Uterus (tissue), 2 donors: ENCODE results near the gene RAD23B.

Experiments
- POLR2A ChIP-seq, 2 donors: fragments of 450-650 bp; IDR thresholded peaks; one replicate each; pipeline ENCODE4 v1.6.1; 2016; ENCODE audit warnings: antibody characterized with exemption in 2 of 2, mild to moderate bottlenecking in 1 of 2, moderate library complexity in 1 of 2
- TF ChIP-seq, protein P1 (sequence below), 4 experiments: fragments of 200-600 bp in 2 of 4; fragments of 450-650 bp in 2 of 4; sonication (generic) in 2 of 4; IDR thresholded peaks; one replicate each; pipeline ENCODE4 v1.5.1; 2016 to 2019; ENCODE audit warnings: antibody characterized with exemption in 4 of 4, mild to moderate bottlenecking in 2 of 4, moderate library complexity in 1 of 4

DNA sequence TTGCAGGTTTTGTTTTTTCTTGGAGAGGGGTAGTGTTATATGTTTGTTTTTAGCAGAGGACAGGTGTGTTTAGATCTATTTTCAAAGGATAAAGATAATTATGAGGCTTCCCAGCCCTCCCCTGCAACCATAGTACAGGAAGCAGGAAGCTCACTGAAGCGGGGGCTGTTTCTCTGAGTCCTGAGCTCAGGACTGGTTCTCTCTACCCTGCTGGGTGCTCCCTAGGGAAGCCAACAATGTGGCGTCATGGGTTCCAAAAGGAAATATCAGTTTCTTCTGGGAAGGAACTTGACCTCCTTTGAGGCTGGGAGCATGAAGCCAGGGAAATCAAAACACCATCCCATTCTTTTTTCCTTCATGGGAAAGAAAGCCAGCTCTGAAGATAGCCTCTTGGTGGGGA, 62.2 kb downstream of the RAD23B start:
- TF ChIP-seq, protein P1, sequence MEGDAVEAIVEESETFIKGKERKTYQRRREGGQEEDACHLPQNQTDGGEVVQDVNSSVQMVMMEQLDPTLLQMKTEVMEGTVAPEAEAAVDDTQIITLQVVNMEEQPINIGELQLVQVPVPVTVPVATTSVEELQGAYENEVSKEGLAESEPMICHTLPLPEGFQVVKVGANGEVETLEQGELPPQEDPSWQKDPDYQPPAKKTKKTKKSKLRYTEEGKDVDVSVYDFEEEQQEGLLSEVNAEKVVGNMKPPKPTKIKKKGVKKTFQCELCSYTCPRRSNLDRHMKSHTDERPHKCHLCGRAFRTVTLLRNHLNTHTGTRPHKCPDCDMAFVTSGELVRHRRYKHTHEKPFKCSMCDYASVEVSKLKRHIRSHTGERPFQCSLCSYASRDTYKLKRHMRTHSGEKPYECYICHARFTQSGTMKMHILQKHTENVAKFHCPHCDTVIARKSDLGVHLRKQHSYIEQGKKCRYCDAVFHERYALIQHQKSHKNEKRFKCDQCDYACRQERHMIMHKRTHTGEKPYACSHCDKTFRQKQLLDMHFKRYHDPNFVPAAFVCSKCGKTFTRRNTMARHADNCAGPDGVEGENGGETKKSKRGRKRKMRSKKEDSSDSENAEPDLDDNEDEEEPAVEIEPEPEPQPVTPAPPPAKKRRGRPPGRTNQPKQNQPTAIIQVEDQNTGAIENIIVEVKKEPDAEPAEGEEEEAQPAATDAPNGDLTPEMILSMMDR (IDR thresholded peaks at IDR 0.05): no peak
- TF ChIP-seq POLR2A (IDR thresholded peaks at IDR 0.05): no peak
